Right ventricle myocardium inferior (tissue), 1 donor: ENCODE measurements around the gene HP. TPM values are rescaled to one million over a fixed set of nuclear protein-coding genes. Genes with fewer than 3 reads are reported as not detected.
"Not testable (repeated sequence)": the region's sequence is repeated elsewhere in the genome, so short reads cannot be mapped to it uniquely, and the experiment has no call there.

Experiments
- ATAC-seq: fragments of 200-7000 bp; cut with Tn5 transposase; one replicate; pipeline ENCODE4 v1.9.1; 2020; ENCODE audit warnings: mild to moderate bottlenecking, moderate library complexity
- DNase-seq: peaks from one replicate; pipeline ENCODE4 v3.0.0; 2021; ENCODE audit errors: missing footprints
- intact Hi-C: fragments of 100-400 bp; cut with DNase I; formaldehyde crosslinking; loops from one replicate; pipeline ENCODE4 v1.11.0; 2022
- long read RNA-seq: library from polyadenylated mRNA; unstranded; transcript quantifications from one replicate; pipeline ENCODE4 v2.0.0, GENCODE V29; 2021
- total RNA-seq: library from RNA; stranded (reverse); fragmentation: NEBNext Ultra II Directional; extraction: Animal tissue kit (Norgen Biotek cat#: 25700); gene quantifications from one replicate; pipeline ENCODE4 v1.2.1, GENCODE V29; 2021
- donor health status: DM: no; HTN: yes; CAD: no; lungs with severe emphysema.

Gene HP, protein sequence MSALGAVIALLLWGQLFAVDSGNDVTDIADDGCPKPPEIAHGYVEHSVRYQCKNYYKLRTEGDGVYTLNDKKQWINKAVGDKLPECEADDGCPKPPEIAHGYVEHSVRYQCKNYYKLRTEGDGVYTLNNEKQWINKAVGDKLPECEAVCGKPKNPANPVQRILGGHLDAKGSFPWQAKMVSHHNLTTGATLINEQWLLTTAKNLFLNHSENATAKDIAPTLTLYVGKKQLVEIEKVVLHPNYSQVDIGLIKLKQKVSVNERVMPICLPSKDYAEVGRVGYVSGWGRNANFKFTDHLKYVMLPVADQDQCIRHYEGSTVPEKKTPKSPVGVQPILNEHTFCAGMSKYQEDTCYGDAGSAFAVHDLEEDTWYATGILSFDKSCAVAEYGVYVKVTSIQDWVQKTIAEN
- total RNA-seq = 21.2 TPM
- long read RNA-seq, partial matches to known transcripts = 0 of 7 reads
- long read RNA-seq, other reads (novel, unspliced or antisense) = 2 of 7 reads

DNA sequence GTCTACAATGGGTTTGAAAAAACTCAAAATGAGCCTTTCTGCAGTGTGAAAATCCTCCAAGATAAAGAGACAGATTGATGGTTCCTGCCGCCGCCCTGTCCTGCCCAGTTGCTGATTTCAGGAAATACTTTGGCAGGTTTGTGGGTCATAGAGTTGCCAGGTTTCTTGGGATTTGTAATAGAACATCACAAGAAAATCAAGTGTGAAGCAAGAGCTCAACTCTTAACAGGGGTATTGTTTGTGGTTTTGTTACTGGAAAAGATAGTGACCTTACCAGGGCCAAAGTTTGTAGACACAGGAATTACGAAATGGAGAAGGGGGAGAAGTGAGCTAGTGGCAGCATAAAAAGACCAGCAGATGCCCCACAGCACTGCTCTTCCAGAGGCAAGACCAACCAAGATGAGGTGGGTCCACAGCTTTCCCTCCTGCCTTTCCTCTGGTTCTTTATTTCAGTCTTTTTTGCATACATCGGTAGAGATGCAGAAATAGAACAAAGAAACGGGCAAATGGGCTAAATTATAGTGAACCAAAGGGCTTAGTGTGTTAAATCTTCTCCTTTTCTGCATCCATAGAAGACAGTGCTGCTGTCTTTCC lies at the start of gene HP:
Gene HP, plus strand, starts transcription at position 252 of the 594 bp plus-strand sequence. Its CDS starts 148 bp downstream, at position 400.
- DNase-seq, ATAC-seq, intact Hi-C loops: not testable (repeated sequence)

DNA sequence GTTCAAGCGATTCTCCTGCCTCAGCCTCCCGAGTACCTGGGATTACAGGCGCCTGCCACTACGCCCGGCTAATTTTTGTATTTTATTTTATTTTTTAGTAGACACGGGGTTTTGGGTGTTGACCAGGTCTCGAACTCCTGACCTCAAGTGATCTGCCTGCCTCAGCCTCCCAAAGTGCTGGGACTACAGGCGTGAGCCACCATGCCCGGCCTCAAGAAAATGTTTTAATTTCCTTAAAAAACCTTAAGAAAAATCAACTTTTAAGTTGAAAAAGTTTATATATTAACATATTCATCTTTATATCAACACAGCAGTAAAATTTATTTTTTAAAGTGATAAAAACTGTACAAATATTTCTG lies 46.3 kb upstream of the HP start:
- not testable (repeated sequence) for ATAC-seq, DNase-seq
- intact Hi-C loops = loop anchor here (5.0 kb wide), 1 partner anchor 111 kb away; the partner anchor contains the start of gene IST1

DNA sequence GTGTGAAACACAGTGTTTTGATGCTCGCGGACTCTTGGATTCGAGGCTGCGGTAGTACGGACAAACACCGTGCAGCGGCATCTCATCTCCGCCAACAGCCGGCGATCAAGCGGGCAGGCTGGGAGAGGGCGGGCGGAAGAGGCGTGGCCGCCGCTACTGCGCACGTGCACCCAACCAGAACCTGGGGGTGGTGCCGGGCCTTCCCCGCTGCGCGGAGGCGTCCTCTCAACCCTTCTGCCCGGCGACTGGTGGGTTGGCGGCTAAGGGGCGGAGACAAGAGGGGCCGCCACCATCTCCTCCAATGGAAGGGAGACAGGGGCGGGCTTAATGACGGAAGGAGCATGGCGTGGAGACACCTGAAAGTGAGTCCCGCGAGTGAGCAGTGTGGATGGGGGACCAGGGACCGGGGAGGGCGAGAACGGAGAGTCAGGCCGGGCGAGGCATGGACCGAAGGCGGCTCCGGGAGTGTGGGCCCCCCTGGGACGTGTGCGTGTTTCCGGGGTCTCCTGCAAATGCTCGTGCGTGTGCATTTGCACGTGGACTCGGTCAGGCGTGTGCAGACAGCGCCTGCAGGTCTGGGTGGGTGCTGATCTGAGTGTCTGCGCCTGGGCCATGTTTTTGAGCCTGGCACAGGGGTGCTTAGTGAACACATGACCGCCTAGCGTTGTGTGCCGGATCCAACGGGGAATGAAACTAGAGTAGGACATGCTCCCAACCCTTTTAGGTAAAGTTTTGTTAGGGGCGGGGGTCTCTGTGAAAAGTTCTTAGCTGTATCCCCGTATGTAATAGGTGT lies 45.7 kb upstream of the HP start, which contains the start of gene DHODH:
Gene DHODH, plus strand, starts transcription at position 321 of the 793 bp plus-strand sequence. Its CDS starts 21 bp downstream, at position 342.
- ATAC-seq = peak; percentile 100
- peak; percentile 99 for DNase-seq
- intact Hi-C loops = loop anchor here (5.0 kb wide), 1 partner anchor 111 kb away; the partner anchor contains the start of gene IST1

DNA sequence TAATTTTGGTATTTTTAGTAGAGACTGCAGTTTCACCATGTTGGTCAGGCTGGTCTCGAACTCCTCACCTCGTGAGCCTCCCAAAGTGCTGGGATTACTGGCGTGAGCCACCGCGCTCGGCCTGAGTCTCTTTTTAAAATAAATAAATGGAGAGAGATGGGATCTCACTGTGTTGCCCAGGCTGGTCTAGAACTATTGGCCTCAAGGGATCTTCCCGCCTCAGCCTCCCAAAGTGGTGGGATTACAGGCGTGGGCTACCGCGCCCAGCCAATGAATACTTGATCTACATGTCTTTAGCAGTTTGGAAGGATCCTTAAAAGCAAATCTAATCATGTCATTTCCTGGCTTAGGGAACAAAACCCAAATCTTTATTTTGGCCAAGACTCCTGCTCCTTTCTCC lies 44.5 kb upstream of the HP start:
- DNase-seq = no peak
- intact Hi-C loops = loop anchor here (5.0 kb wide), 1 partner anchor 112 kb away; the partner anchor contains the start of gene IST1
- no peak for ATAC-seq

DNA sequence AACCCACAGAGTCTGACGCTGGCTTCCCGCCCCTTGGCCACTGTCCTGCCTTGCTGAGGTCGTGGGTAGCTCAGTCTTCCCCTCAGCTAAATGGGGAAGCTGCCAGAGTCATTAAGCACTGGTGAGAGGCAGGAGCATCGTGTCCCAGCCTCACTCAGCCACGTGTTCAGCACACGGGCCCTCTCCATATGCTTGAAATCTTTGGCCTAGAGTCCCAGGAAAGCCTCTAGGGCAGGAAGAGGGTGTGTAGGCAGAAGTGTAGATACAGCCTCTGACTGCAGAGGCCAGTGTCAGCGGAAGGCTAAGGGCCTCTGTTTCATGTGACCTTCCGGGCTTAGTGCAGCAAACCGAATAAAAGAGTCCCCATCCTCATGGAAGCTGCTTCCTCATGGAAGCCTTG lies 41.7 kb upstream of the HP start:
- intact Hi-C loops = no loop called here
- no peak for ATAC-seq
- DNase-seq = no peak

DNA sequence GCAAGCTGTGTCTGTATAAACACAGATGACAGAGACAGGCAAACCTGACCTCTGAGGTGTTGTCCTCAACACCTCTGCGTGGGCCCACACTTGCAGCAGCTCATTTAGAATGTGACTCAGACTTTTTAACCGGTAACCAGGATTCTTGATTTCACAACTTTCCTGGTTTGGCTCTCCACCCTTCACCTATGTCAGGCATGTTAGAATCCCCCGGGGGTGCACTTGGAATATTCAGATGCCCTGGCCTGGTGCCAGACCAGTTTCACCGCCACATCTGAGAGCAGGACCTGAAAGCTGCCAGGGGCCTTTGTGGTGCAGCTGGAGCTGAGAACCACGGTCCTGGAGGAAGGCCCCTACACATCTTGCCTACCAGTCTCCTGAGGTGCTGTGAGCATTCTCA lies 40.9 kb upstream of the HP start:
- intact Hi-C loops = no loop called here
- ATAC-seq (no peak), DNase-seq (no peak)

DNA sequence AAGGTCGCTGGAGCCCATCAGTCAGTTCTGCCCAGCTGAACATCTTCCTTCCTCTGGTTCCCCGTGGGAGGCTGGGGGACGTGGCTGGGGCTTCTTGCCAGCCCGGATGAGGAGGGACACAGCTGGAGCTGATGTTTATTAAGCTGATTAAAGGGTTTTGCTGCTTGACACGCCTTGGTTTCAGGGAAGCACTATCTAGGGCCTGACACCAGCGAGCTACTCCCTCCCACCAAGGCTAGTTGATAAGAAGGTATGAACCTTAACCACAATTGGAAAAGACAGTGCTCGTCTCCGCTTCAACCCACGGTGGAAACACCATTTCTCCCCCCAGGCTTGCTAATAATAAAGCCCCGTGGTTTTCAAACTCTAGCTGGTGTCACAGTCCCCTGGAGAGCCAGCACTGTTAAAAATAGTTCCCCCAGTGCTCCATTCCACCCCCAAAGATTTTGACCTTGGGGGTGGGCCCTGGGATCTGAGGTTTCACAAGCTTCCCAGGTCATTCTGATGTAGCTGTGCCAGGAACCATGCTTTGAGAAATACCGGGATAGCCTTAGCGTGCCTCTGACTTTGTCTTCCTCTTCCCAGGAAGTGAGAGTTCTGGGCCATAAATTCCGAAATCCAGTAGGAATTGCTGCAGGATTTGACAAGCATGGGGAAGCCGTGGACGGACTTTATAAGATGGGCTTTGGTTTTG lies 40.3 kb upstream of the HP start:
- DNase-seq = no peak
- intact Hi-C loops = no loop called here
- peak; percentile 42 for ATAC-seq

DNA sequence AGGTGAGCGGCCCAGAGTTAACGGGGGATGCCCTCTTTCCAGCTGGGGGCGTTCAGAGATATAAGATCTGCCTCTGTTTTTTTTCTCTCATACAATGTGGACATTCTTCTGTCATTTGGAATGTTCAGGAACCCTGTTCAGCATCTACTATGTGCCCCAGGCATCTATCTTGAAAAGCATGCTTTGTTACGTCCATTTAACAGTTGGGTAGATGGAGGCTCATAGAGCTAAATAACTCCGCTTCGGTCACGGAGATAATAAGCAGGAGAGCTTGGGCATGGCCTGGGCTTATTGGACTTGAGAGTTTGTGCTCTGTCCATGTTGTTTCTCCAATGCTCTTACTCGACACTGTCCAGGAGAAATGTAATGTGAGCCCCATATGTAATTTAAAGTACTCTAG lies 39.6 kb upstream of the HP start:
- intact Hi-C loops = no loop called here
- DNase-seq (no peak), ATAC-seq (no peak)

DNA sequence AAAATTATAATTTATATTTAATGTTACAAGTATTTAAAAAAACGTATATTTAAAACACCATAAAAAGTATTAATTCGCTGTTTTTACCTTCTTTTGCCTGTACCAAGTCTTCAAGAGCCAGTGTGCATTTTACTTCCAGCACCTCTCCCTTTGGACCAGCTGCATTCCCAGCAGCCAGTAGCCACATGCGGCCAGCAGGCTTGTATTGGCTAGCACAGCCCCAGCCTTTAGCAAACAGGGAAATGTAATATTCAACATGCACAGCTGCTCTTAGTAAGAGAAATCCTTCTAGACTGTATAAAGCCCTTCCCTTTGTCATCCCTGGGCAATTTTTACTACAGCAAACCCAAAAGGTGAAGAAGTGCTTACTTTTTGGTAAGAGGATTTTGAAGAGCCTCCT lies 39.2 kb upstream of the HP start:
- intact Hi-C loops = no loop called here
- DNase-seq (no peak), ATAC-seq (no peak)

DNA sequence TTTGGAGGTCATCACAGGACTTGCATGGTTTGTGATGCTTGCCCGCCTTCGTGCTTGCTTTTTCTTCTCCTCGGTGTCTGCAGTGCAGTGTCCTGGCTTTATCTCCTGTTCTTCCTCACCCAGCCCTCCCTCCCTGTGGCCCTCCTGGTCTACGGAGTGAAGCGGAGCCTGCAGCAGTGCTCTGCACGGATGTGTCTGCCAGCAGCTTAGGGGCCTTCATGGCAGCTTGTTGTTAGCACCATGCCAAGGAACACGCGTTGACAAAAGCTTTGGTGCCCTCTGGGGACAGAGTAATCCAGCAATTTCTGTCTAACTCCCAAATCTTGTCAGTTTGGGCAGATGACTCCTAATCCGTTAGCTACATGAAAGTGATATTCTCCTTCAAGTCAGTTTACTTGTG lies 35.8 kb upstream of the HP start:
- ATAC-seq (peak; percentile 43), DNase-seq (no peak)
- intact Hi-C loops = no loop called here

DNA sequence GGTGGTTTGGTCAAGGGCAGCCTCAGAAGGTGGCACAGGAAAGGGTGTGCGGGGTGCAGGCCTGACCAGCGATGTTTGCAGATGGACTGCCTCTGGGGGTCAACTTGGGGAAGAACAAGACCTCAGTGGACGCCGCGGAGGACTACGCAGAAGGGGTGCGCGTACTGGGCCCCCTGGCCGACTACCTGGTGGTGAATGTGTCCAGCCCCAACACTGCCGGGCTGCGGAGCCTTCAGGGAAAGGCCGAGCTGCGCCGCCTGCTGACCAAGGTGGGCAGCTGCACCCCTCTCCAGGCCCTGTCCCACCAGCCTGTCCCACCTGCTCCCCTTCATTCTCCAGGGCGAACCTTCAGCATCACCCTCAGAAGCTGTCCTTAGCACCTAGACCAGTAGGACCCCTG lies 33.3 kb upstream of the HP start:
- intact Hi-C loops = no loop called here
- no peak for DNase-seq
- no peak for ATAC-seq

DNA sequence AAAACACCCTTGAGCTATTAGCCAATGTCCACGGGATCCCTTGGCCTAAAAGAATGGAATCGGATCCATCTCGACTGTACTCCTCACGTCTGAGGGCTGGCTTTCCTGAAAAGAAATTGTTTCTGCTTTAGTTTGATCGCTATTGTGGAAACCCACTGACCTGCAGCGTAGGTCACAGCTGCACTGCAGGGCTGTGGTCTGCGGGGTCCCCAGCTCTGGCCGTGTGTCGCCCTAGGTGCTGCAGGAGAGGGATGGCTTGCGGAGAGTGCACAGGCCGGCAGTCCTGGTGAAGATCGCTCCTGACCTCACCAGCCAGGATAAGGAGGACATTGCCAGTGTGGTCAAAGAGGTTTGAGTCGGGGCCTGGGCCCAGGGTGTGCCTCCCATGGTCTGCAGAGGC lies 32.2 kb upstream of the HP start:
- no peak for DNase-seq
- intact Hi-C loops = no loop called here
- ATAC-seq = no peak

DNA sequence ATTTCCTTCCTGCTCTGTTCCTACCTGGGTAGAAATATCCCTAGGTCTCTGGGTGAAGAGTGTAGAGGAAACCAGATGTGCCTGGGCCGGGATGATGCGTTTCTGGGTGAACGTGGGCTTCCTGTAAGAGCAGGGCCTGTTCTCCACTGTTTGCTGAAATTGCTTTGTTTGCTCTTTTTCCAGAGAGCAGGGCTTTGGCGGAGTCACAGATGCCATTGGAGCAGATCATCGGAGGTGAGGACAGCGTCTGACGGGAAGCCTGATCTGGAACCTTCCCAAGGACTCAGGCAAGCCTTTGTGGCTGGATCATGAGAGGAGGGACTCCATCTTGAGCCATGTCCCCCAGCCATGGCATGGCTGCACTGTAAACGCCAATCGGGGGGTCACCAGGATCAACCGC lies 30.3 kb upstream of the HP start:
- ATAC-seq = no peak

DNA sequence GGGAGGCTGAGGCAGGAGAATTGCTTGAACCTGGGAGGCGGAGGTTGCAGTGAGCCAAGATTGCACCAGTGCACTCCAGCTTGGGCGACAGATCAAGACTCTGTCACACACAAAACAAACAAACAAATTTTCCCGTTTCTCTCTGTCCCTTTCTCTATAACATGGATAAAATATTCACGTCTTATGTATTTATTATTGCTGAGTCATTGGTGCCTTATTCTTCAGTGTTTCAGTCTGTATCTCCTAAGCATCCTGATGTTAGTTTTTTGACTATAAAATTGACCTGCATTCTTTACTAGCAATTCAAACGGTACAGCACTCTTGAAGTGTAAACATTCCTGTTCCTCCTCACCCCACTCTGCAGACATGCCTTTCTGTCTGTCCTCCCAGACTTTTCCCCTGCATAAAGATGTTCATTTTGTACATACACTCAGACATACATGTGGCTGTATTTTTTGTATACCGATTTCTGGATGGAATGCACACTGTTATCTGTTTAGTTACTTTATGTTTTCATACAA lies 29.4 kb upstream of the HP start:
- intact Hi-C loops = no loop called here
- DNase-seq (no peak), ATAC-seq (no peak)

More for the DNA sequence above, 30.3 kb upstream of the HP start:
- intact Hi-C loops = no loop called here
- DNase-seq = no peak

DNA sequence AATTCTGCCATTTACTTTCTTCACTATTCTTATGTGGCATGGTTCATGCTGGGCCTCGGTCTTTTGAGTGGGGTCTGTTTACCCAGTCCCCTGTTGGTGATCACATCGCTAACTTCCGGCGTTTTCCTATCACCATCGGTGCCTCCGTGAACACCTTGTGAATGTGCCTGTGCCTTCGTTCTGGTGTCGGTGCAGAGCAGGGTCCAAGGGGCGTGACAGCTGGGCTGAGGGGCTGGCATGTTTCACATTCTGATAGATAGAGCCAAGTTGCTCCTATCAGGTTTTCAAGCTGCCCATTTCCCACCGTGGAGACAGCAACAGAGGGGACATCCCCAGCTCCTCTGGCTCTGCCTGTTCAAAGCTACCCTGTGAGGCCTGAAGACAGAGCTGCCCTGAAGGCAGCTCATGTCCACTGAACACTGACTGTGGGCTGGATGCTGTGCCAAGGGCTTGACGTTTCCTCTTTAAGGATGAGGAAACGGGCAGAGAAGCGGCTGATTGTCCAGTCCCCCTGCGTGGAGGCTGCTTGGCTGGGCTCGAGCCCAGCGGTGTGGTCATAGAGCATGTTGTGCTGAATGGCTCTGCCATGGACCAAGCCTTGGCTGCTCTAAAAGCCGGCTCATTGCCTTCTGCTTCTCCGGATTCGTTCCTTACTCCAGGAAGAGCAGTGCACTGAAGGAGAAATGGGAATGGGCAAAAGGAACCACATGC lies 28.7 kb upstream of the HP start:
- ATAC-seq = no peak
- DNase-seq = no peak
- intact Hi-C loops = no loop called here

DNA sequence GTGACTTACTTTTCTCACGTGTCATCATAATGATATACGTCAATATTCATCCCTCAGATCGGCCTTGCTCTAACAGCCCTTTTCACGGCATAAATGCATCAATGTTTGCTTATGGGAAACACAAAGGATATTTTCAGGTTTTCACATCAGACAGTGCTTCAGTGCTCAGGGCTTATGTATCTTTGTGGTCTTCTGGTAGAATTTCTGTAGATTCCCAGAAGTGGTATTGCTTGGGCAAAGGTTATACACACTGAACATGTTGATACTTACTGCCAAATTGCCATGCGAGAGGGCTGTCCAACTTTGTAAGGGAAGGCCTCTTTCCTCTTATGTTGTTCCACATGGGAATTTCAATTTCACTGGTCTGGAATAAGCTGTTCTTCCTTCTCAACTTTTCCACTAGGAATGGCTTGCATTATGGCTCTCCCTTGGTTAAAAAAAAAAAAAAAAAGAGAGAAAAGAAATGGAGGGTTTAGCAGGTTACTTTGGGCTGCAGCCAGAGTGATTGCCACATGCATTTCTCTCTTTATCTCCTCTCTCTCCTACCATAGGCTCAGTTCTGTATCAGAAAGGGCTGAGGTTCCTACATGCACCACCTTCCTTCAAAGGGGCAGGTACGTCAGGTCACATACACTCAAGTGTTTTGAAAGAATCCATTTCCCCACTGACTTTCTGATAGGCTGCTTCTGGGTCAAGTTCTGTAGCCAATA lies 26.5 kb upstream of the HP start:
- intact Hi-C loops = no loop called here
- ATAC-seq = no peak

DNA sequence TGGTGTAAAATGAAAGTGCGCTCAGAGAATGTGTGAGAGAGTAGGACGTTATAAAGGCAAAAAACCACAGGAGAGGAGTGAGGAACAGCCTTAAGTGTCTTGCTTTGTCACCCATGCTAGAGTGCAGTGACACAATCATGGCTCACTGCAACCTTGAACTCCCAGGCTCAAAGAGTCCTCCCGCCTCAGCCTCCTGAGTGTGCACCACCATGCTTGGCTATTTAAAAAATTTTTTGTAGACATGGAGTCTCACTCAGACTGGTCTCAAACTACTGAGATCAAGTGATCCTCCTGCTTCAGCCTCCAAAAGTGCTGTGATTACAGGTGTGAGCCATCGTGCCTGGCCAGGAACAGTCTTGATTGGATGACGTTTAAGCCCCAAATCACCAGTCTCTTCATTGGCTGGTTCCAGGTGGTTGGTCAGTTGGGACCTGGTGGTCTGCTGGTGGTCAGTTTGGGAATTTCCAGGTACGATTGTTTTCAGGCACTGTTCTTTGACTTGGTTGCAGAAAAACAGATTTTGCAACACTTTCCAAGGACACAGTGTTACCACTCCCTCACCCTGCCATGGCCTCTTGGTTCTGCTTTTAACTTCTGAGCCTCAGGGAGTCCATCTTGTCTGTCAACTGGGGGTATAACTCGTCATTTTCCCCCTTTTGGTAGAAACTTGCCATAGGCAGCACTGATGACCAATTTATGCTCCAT lies 24.6 kb upstream of the HP start:
- DNase-seq = no peak
- intact Hi-C loops = no loop called here
- no peak for ATAC-seq

More for the DNA sequence above, 26.5 kb upstream of the HP start:
- no peak for DNase-seq
